ENCODE measurements around the gene ZNF521. TPM values are rescaled to one million over a fixed set of nuclear protein-coding genes. Genes with fewer than 3 reads are reported as not detected.

Gene ZNF521
- total and polyA plus RNA-seq, 8 donors: 16.6 to 60.6 (median 47.3) TPM

DNA sequence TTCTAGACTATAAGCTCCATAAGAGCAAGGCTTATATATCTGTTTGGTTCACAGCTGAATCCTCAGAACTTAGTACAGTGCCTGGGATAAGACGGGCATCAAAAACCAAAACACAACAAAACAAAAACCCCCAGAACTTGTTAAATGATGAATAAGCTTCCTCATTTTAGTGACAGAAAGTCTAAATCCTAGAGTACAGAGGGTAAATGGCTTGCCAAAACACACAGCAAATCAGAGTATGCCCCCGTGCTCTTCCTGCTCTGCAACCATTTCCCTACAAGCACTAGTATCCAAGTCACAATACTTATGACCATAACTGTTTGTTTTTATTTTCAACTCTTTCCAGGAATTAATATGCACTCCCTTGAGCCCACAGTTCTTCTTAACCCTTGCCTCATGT is 10.1 kb downstream of the ZNF521 start:
- TF ChIP-seq, protein P1, sequence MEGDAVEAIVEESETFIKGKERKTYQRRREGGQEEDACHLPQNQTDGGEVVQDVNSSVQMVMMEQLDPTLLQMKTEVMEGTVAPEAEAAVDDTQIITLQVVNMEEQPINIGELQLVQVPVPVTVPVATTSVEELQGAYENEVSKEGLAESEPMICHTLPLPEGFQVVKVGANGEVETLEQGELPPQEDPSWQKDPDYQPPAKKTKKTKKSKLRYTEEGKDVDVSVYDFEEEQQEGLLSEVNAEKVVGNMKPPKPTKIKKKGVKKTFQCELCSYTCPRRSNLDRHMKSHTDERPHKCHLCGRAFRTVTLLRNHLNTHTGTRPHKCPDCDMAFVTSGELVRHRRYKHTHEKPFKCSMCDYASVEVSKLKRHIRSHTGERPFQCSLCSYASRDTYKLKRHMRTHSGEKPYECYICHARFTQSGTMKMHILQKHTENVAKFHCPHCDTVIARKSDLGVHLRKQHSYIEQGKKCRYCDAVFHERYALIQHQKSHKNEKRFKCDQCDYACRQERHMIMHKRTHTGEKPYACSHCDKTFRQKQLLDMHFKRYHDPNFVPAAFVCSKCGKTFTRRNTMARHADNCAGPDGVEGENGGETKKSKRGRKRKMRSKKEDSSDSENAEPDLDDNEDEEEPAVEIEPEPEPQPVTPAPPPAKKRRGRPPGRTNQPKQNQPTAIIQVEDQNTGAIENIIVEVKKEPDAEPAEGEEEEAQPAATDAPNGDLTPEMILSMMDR (IDR thresholded peaks at IDR 0.05): no peak
- DNase-seq (no peak), ATAC-seq (no peak)
- intact Hi-C loops (cut with DNase I): loop anchor here in 1 of 2 donors (10.0 kb wide), 1 partner anchor 107 kb away; no protein-coding TSS in a partner anchor
- peaks cover 0 to 6% of the 10 kb centered on the region in 2 donors for H3K27me3 ChIP-seq
- no peak overlapping the region for H3K4me3 ChIP-seq
- no peaks in the 10 kb centered on the region for H3K9me3 ChIP-seq
- no peaks in the 10 kb centered on the region for H3K4me1 ChIP-seq
- H3K27ac ChIP-seq: no peak overlapping the region
- H3K36me3 ChIP-seq: no peaks in the 10 kb centered on the region

DNA sequence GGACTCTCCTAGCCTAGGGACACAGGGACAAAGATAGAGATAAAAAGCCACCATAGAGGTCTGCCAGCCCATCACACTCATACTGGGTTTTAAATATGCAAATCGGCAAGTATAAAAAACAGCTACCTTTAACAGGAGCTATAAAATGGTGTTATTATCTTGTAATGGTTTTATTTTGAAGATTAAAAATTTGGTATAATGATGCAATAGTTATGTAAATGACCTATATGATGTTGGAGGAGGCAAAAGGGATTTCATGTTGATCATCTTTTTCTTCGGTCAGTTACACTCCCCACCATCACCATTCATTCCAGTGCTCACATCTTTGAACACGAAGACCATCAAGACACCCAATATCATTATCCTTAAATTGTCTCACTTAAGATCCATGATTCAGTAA is 11.2 kb downstream of the ZNF521 start:
- H3K9me3 ChIP-seq: no peaks in the 10 kb centered on the region
- no peak for DNase-seq
- no peak overlapping the region for H3K4me3 ChIP-seq
- H3K27ac ChIP-seq: no peak overlapping the region
- H3K36me3 ChIP-seq: no peaks in the 10 kb centered on the region
- ATAC-seq: no peak
- TF ChIP-seq, protein P1 (IDR thresholded peaks at IDR 0.05): no peak
- intact Hi-C loops (cut with DNase I): loop anchor here in 1 of 2 donors (10.0 kb wide), 1 partner anchor 106 kb away; no protein-coding TSS in a partner anchor
- H3K27me3 ChIP-seq: no peaks in the 10 kb centered on the region
- no peaks in the 10 kb centered on the region for H3K4me1 ChIP-seq

DNA sequence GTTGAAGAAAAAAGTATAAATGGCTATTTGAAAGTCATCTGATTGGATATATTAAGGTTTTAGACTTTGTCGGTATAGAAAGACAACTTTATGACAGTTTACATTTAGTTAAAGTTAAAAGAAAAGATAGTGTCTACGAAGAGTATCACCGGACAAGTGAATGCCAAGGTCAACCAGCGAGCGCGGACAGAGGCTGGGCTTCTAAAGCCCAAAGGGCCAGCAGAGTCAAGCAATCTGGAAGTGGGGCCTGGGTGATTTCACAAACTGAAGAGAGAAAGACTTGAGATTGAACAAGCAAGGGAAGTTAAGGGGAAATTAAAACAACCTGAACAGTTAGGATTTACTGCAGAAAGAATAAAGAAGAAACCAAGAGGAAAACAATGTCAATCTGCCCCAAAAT is 16.3 kb downstream of the ZNF521 start:
- no peaks in the 10 kb centered on the region for H3K27me3 ChIP-seq
- ATAC-seq (no peak), DNase-seq (no peak)
- H3K4me3 ChIP-seq: no peak overlapping the region
- TF ChIP-seq, protein P1 (IDR thresholded peaks at IDR 0.05): no peak
- no peaks in the 10 kb centered on the region for H3K36me3 ChIP-seq
- no peak overlapping the region for H3K27ac ChIP-seq
- no peaks in the 10 kb centered on the region for H3K4me1 ChIP-seq
- intact Hi-C loops (cut with DNase I): no loop called here
- no peaks in the 10 kb centered on the region for H3K9me3 ChIP-seq

DNA sequence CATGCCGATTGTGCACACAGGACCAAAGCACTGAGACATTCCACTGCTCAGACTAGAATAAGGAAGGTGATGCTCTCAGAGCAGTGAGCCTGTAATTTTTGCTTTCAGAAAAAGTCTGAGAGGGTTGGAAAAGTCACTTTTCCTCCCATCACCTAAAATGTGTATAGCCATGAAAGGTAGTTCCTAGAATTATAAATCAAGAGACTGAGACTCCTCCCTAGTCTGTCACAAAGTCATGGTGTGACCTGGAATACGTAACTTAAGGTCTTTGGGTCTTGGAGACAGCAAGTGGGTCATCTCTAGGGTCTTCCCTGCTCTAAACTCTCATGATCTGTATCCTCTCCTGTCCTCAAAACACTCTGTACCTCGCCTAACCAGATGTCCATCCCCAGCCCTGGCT is 16.9 kb downstream of the ZNF521 start:
- Histone ChIP-seq H3K4me1 (no peaks in the 10 kb centered on the region), H3K9me3 (no peaks in the 10 kb centered on the region), H3K4me3 (no peak overlapping the region), H3K36me3 (no peaks in the 10 kb centered on the region), H3K27me3 (no peaks in the 10 kb centered on the region), H3K27ac (no peak overlapping the region)
- intact Hi-C loops (cut with DNase I): no loop called here
- TF ChIP-seq, protein P1 (IDR thresholded peaks at IDR 0.05): no peak
- DNase-seq: no peak
- ATAC-seq: no peak

DNA sequence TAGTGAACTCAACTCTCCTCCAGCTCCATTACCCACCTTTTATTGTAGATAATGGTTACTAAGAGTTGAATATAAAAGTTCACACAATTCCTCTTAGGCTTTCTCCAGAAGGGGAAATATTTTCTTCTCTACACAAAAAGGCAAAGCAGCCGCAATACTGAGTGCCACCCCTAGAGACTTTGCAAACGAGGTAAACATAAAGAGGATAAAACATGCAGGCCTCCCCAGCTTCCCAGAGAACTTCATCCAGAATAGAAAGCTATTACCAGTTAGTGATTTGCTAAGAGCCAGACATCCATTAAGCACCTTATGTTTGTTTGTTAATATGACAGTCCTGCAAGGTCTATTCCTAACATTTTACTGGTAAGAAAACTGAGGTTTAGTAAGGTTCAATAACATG is 17.4 kb downstream of the ZNF521 start:
- Histone ChIP-seq H3K27ac (no peak overlapping the region), H3K9me3 (no peaks in the 10 kb centered on the region), H3K36me3 (no peaks in the 10 kb centered on the region), H3K4me3 (no peak overlapping the region), H3K27me3 (no peaks in the 10 kb centered on the region), H3K4me1 (no peaks in the 10 kb centered on the region)
- intact Hi-C loops (cut with DNase I): no loop called here
- ATAC-seq (no peak), DNase-seq (no peak)
- TF ChIP-seq, protein P1 (IDR thresholded peaks at IDR 0.05): no peak

All from left lung (tissue), 10 donors.